Measurements from ENCODE around the gene RNF19B. TPM values are rescaled to one million over a fixed set of nuclear protein-coding genes. Genes with fewer than 3 reads are reported as not detected.

Gene RNF19B
- total and polyA plus RNA-seq, 2 of the 13 experiments (the other 11 are each of a cell fraction or from before 2014, with no cell fraction given): 15.3 to 22.5 TPM

DNA sequence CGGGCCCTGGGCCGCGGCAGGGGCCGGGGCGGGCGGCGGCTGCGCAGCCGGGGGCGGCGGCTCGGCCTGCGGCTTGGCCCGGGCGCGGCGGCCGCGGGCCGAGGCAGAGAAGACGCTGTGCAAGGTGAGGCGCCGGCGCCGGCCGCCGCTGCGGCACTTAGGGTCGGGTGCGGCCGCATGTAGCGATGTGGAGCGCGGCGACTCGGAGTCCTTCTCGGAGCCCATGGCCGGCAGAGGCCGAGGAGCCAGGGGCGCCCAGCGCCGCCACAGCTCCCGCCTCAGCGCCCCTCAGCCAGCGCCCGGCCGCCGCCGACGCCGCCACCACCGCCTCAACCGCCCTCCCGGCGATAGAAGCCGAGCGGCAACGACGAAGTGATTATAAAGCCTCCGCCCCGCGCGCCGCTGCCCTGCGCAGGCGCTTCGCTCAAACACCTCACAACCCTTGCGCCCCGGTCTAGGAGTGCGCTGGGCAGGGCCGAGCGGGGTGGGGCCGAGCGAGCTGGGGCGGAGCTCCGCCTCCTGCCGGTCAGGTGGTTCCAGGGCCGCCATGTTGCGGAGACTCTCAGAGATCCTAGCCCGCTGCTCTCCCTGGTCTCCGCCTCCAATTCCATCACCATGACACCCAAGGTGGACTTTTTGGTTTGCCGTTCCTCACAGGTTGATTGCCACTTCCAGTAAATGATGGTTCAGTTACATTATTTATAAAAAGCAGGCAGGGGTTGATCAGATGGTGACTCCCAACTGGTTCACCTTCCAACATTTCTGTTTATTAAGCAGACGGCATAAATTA is at the start of gene RNF19B (continued):
- no peak for TF ChIP-seq FOXA1 (IDR thresholded peaks at IDR 0.05)
- no peak for TF ChIP-seq FOXA1 (CRISPR knock-in tag; IDR thresholded peaks at IDR 0.05)
- peak; percentile 87; the same call in 1 of the 2 replicates for TF ChIP-seq ZNF280B (CRISPR knock-in tag; IDR thresholded peaks at IDR 0.05; ENCODE audit: borderline replicate concordance)
- TF ChIP-seq KDM5B (CRISPR knock-in tag; IDR thresholded peaks at IDR 0.05; ENCODE audit: borderline replicate concordance): peak; percentile 44; the same call in 1 of the 2 replicates
- no peak for TF ChIP-seq ZNF121 (CRISPR knock-in tag; IDR thresholded peaks at IDR 0.05)
- no peak for TF ChIP-seq FIP1L1 (IDR thresholded peaks at IDR 0.05; ENCODE audit: borderline replicate concordance, insufficient read depth, low read depth, low read length)
- no peak for TF ChIP-seq SSRP1 (CRISPR knock-in tag; IDR thresholded peaks at IDR 0.05)
- no peak for TF ChIP-seq SIX1 (CRISPR knock-in tag; IDR thresholded peaks at IDR 0.05; ENCODE audit: borderline replicate concordance)
- TF ChIP-seq ZNF629 (CRISPR knock-in tag; conservative IDR thresholded peaks at IDR 0.05): no peak
- TF ChIP-seq PLRG1 (conservative IDR thresholded peaks at IDR 0.05): no peak
- no peak for TF ChIP-seq RORA (CRISPR knock-in tag; IDR thresholded peaks at IDR 0.05)
- TF ChIP-seq MAZ (IDR thresholded peaks at IDR 0.05; ENCODE audit: borderline replicate concordance, low read depth, low read length): peak; percentile 54; the same call in 1 of the 2 replicates
- no peak for TF ChIP-seq MAZ (CRISPR knock-in tag; IDR thresholded peaks at IDR 0.05; ENCODE audit: low read depth)
- TF ChIP-seq ZBTB3 (CRISPR knock-in tag; IDR thresholded peaks at IDR 0.05; ENCODE audit: borderline replicate concordance, low read depth): no peak
- TF ChIP-seq PAWR (CRISPR knock-in tag; IDR thresholded peaks at IDR 0.05; ENCODE audit: borderline replicate concordance): no peak
- TF ChIP-seq MEIS2 (CRISPR knock-in tag; IDR thresholded peaks at IDR 0.05): peak; percentile 71
- peak; percentile 99 for TF ChIP-seq POGZ (CRISPR knock-in tag; IDR thresholded peaks at IDR 0.05)
- peak; percentile 35; the same call in 1 of the 2 replicates for TF ChIP-seq ZNF335 (CRISPR knock-in tag; IDR thresholded peaks at IDR 0.05)
- no peak for TF ChIP-seq ARNTL (CRISPR knock-in tag; IDR thresholded peaks at IDR 0.05)
- no peak for TF ChIP-seq CBX2 (IDR thresholded peaks at IDR 0.05; ENCODE audit: low read depth, low read length)
- no peak for TF ChIP-seq CBX2 (CRISPR knock-in tag; IDR thresholded peaks at IDR 0.05; ENCODE audit: low read depth)
- no peak for TF ChIP-seq GABPA (IDR thresholded peaks at IDR 0.05; ENCODE audit: low read depth, low read length)
- no peak for TF ChIP-seq GABPA (CRISPR knock-in tag; IDR thresholded peaks at IDR 0.05; ENCODE audit: low read depth)
- TF ChIP-seq MAFG (CRISPR knock-in tag; IDR thresholded peaks at IDR 0.05): no peak
- TF ChIP-seq, protein P1, sequence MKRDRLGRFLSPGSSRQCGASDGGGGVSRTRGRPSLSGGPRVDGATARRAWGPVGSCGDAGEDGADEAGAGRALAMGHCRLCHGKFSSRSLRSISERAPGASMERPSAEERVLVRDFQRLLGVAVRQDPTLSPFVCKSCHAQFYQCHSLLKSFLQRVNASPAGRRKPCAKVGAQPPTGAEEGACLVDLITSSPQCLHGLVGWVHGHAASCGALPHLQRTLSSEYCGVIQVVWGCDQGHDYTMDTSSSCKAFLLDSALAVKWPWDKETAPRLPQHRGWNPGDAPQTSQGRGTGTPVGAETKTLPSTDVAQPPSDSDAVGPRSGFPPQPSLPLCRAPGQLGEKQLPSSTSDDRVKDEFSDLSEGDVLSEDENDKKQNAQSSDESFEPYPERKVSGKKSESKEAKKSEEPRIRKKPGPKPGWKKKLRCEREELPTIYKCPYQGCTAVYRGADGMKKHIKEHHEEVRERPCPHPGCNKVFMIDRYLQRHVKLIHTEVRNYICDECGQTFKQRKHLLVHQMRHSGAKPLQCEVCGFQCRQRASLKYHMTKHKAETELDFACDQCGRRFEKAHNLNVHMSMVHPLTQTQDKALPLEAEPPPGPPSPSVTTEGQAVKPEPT (CRISPR knock-in tag; IDR thresholded peaks at IDR 0.05; ENCODE audit: low read depth): no peak; the same call in 1 of the 2 replicates
- TF ChIP-seq YY1 (IDR thresholded peaks at IDR 0.05; ENCODE audit: insufficient read depth, insufficient replicate concordance, low read depth, low read length): peak; percentile 96
- TF ChIP-seq, protein P2, sequence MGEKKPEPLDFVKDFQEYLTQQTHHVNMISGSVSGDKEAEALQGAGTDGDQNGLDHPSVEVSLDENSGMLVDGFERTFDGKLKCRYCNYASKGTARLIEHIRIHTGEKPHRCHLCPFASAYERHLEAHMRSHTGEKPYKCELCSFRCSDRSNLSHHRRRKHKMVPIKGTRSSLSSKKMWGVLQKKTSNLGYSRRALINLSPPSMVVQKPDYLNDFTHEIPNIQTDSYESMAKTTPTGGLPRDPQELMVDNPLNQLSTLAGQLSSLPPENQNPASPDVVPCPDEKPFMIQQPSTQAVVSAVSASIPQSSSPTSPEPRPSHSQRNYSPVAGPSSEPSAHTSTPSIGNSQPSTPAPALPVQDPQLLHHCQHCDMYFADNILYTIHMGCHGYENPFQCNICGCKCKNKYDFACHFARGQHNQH (CRISPR knock-in tag; IDR thresholded peaks at IDR 0.05): no peak; the same call in 1 of the 2 replicates
- TF ChIP-seq ZNF180 (CRISPR knock-in tag; IDR thresholded peaks at IDR 0.05; ENCODE audit: borderline replicate concordance, low read depth): no peak
